Measurements from ENCODE around the gene CHI3L2.

GRCh38 chr1:111222308-111223125 lies 5.0 kb upstream of the CHI3L2 start:
- TF ChIP-seq CTCF (IDR thresholded peaks at IDR 0.05): peak; percentile 89
- no peak for TF ChIP-seq EZH2 (IDR thresholded peaks at IDR 0.05; ENCODE audit: borderline replicate concordance, insufficient read depth, low read depth, low read length, poor library complexity, severe bottlenecking)

Data from B cell (primary cell).